Neural cell (in vitro differentiated cells): ENCODE measurements around the gene ATP11A.

Experiments
- CTCF ChIP-seq: fragments of 450-650 bp; IDR thresholded peaks from 2 replicates; pipeline ENCODE4 v1.5.1; 2014; ENCODE audit warnings: antibody characterized with exemption, mild to moderate bottlenecking, moderate library complexity; ENCODE audit not compliant: poor library complexity, severe bottlenecking
- EP300 ChIP-seq: fragments of 450-650 bp; conservative IDR thresholded peaks from 2 replicates; pipeline ENCODE4 v1.6.1; 2014; ENCODE audit warnings: antibody characterized with exemption, mild to moderate bottlenecking, moderate library complexity; ENCODE audit not compliant: poor library complexity, severe bottlenecking

GRCh38 chr13:112897956-112898620, 208.2 kb downstream of the ATP11A start:
- TF ChIP-seq EP300 (no peak), CTCF (no peak)
